Duodenal mucosa (tissue), 2 donors: ENCODE measurements around the gene MMRN2.
"Not testable (repeated sequence)": the region's sequence is repeated elsewhere in the genome, so short reads cannot be mapped to it uniquely, and the experiment has no call there.

ENCODE experiments used
- H3K27ac ChIP-seq: one replicate; pipeline ENCODE4 v1.7.0; 2013; ENCODE audit warnings: low read depth, low read length
- H3K27me3 ChIP-seq, 2 donors: one replicate each; pipeline ENCODE4 v1.7.0; 2013; ENCODE audit warnings: low read length in 2 of 2, control low read depth in 1 of 2; ENCODE audit not compliant: insufficient read depth in 2 of 2, control insufficient read depth in 1 of 2
- H3K36me3 ChIP-seq, 2 donors: one replicate each; pipeline ENCODE4 v1.7.0; 2013; ENCODE audit warnings: low read length in 2 of 2, control low read depth in 1 of 2; ENCODE audit not compliant: insufficient read depth in 2 of 2, control insufficient read depth in 1 of 2
- H3K4me1 ChIP-seq, 2 donors: one replicate each; pipeline ENCODE4 v1.7.0; 2013; ENCODE audit warnings: low read length in 2 of 2, control low read depth in 1 of 2; ENCODE audit not compliant: insufficient read depth in 2 of 2, control insufficient read depth in 1 of 2
- H3K4me3 ChIP-seq, 2 donors: one replicate each; pipeline ENCODE4 v1.7.0; 2013; ENCODE audit warnings: low read length in 2 of 2, low read depth in 1 of 2
- H3K9ac ChIP-seq, 2 donors: one replicate each; pipeline ENCODE4 v1.7.0; 2013; ENCODE audit warnings: low read length in 2 of 2, low read depth in 1 of 2
- H3K9me3 ChIP-seq, 2 donors: one replicate each; pipeline ENCODE4 v1.7.0; 2013; ENCODE audit warnings: low read length in 2 of 2, control low read depth in 1 of 2; ENCODE audit not compliant: control insufficient read depth in 1 of 2

MMRN2 gene, protein sequence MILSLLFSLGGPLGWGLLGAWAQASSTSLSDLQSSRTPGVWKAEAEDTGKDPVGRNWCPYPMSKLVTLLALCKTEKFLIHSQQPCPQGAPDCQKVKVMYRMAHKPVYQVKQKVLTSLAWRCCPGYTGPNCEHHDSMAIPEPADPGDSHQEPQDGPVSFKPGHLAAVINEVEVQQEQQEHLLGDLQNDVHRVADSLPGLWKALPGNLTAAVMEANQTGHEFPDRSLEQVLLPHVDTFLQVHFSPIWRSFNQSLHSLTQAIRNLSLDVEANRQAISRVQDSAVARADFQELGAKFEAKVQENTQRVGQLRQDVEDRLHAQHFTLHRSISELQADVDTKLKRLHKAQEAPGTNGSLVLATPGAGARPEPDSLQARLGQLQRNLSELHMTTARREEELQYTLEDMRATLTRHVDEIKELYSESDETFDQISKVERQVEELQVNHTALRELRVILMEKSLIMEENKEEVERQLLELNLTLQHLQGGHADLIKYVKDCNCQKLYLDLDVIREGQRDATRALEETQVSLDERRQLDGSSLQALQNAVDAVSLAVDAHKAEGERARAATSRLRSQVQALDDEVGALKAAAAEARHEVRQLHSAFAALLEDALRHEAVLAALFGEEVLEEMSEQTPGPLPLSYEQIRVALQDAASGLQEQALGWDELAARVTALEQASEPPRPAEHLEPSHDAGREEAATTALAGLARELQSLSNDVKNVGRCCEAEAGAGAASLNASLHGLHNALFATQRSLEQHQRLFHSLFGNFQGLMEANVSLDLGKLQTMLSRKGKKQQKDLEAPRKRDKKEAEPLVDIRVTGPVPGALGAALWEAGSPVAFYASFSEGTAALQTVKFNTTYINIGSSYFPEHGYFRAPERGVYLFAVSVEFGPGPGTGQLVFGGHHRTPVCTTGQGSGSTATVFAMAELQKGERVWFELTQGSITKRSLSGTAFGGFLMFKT

GRCh38 chr10:86957471-86958115 lies at the start of gene MMRN2:
MMRN2 (minus strand) TSS chr10:86957615; CDS start chr10:86957541, 74 bp downstream.
- peaks cover 12 to 22% of the 10 kb centered on the region in 2 donors for H3K4me1 ChIP-seq
- peak within 1 kb of the TSS in 1 of 2 donors; percentile 38 for H3K9ac ChIP-seq
- H3K9me3 ChIP-seq = no peaks in the 10 kb centered on the region
- peak within 1 kb of the TSS; percentile 24 to 28 for H3K4me3 ChIP-seq
- peak within 1 kb of the TSS; percentile 50 for H3K27ac ChIP-seq
- no peaks in the 10 kb centered on the region for H3K36me3 ChIP-seq
- no peaks in the 10 kb centered on the region for H3K27me3 ChIP-seq

DNA sequence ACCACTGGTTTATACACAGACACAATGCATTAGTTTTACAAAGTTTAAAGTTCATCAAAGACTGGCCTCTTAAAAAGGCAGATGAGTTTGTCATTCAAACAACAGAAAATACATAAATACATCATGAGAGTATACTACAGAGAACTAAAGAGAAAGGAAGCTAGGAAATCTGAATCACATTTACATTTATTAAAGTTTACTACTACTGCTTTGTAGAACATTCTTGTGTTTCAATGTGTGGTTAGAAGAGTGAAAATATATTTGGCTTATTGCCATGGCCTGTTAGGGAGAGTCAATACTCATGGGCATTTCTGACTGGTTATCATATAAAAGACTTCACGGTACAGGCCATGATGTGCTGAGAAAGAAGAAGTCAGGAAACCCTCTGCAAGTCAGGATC lies 49.7 kb upstream of the MMRN2 start:
- H3K9me3 ChIP-seq, H3K27ac ChIP-seq, H3K36me3 ChIP-seq, H3K4me3 ChIP-seq, H3K9ac ChIP-seq, H3K4me1 ChIP-seq, H3K27me3 ChIP-seq: not testable (repeated sequence)

DNA sequence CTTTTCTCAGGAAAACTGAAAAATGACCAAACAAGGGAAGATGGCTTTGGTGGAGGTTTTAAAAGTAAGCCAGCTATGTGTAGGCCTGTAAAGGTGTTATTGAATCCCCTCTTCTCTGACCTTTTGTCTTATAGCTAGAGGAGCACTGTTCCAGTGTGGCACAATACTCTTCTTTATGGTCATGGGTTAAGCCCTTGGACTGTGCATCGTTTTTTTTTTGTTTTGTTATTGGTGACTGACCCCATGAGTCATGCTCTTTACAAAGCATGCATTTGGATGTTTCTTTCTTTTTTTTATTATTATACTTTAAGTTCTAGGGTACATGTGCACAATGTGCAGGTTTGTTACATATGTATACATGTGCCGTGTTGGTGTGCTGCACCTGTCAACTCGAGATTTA lies 43.1 kb upstream of the MMRN2 start:
- Histone ChIP-seq H3K27ac (no peak overlapping the region), H3K9ac (no peak overlapping the region), H3K9me3 (no peaks in the 10 kb centered on the region), H3K36me3 (no peaks in the 10 kb centered on the region), H3K27me3 (no peaks in the 10 kb centered on the region), H3K4me1 (no peaks in the 10 kb centered on the region), H3K4me3 (no peak overlapping the region)

DNA sequence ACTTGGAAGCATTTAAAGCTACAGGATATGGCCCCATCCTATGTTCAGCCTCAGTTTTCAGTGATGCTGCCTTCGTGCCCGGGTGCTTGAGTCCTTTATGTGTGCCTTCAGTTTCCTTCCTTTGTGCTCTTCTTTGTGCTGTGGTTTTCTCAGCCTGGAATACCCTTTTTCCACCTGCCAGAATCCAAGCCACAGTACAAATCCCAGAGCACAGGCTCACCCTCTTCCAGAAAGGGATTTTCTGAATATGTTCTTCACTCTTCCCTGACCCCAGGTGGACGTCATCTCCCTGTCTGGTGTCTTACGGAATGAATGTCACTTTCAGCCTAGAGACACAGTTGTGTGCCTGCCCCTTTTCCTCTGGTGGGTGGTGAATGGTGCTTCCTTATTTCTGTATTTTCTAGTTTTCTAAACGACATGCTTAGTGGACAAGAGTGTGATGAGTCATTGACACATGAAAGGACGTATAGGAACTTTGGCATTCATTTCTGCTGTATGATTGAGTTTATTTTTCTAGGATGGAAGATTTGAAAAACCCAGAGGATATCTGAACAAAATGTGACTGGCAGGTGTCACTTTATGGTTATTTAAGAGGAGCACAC lies 42.5 kb upstream of the MMRN2 start:
- not testable (repeated sequence) for H3K27me3 ChIP-seq, H3K4me3 ChIP-seq, H3K9ac ChIP-seq, H3K4me1 ChIP-seq, H3K36me3 ChIP-seq, H3K27ac ChIP-seq, H3K9me3 ChIP-seq

GRCh38 chr10:86992929-86993328 lies 35.5 kb upstream of the MMRN2 start:
- Histone ChIP-seq H3K9me3 (no peaks in the 10 kb centered on the region), H3K36me3 (peaks cover 0 to 4% of the 10 kb centered on the region in 2 donors), H3K4me3 (no peak overlapping the region), H3K9ac (no peak overlapping the region), H3K27ac (no peak overlapping the region), H3K4me1 (no peaks in the 10 kb centered on the region), H3K27me3 (no peaks in the 10 kb centered on the region)

GRCh38 chr10:86992456-86992855 lies 35.0 kb upstream of the MMRN2 start:
- H3K9ac ChIP-seq = no peak overlapping the region
- no peaks in the 10 kb centered on the region for H3K27me3 ChIP-seq
- H3K9me3 ChIP-seq = no peaks in the 10 kb centered on the region
- H3K4me3 ChIP-seq = no peak overlapping the region
- H3K27ac ChIP-seq = no peak overlapping the region
- peaks cover 0 to 4% of the 10 kb centered on the region in 2 donors for H3K36me3 ChIP-seq
- no peaks in the 10 kb centered on the region for H3K4me1 ChIP-seq

GRCh38 chr10:86991362-86991761 lies 33.9 kb upstream of the MMRN2 start:
- not testable (repeated sequence) for H3K9ac ChIP-seq, H3K4me3 ChIP-seq, H3K27ac ChIP-seq, H3K27me3 ChIP-seq, H3K36me3 ChIP-seq, H3K9me3 ChIP-seq, H3K4me1 ChIP-seq

DNA sequence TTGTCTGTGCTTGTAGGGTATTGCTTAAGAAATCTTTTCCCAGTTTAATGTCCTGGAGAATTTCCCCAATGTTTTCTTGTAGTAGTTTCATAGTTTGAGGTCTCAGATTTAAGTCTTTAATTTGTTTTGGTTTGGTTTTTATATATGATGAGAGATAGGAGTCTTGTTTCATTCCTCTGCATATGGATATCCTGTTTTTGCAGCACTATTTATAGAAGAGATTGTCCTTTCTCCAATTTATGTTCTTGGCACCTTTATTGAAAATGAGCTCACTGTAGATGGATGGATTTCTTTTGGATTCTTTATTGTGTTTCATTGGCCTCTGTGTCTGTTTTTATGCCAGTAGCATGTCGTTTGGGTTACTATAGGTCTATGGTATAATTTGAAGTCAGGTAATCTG lies 31.1 kb upstream of the MMRN2 start:
- no peak overlapping the region for H3K27ac ChIP-seq
- H3K9ac ChIP-seq = no peak overlapping the region
- H3K27me3 ChIP-seq = no peaks in the 10 kb centered on the region
- no peak overlapping the region for H3K4me3 ChIP-seq
- H3K36me3 ChIP-seq = peaks cover 0 to 4% of the 10 kb centered on the region in 2 donors
- no peaks in the 10 kb centered on the region for H3K4me1 ChIP-seq
- H3K9me3 ChIP-seq = no peaks in the 10 kb centered on the region

- not testable (repeated sequence) for H3K9me3 ChIP-seq, H3K27ac ChIP-seq, H3K36me3 ChIP-seq, H3K9ac ChIP-seq, H3K4me3 ChIP-seq, H3K27me3 ChIP-seq
- H3K4me1 ChIP-seq = peaks cover 9 to 11% of the 10 kb centered on the region in 2 donors
Observed at GRCh38 chr10:86984498-86984897, 27.1 kb upstream of the MMRN2 start.
